GM21737 (cell line): Measurements from ENCODE around the gene DUSP11.
"Not testable (repeated sequence)": the region's sequence is repeated elsewhere in the genome, so short reads cannot be mapped to it uniquely, and the experiment has no call there.

Experiments
- ATAC-seq: cut with Tn5 transposase; IDR thresholded peaks from one replicate; pipeline ENCODE4 v1.9.1; 2021; ENCODE audit warnings: mild to moderate bottlenecking, moderate library complexity; ENCODE audit not compliant: unreplicated experiment

The DUSP11 gene

GRCh38 chr2:73779467-73780236 lies at the start of gene DUSP11:
Gene DUSP11, minus strand, starts transcription at chr2:73780103. Its CDS starts 129 bp downstream, at chr2:73779974.
- peak; percentile 99 for ATAC-seq

GRCh38 chr2:73828818-73829570 lies 49.1 kb upstream of the DUSP11 start, which contains the start of gene STAMBP:
Gene STAMBP, plus strand, starts transcription at chr2:73828961. Its CDS starts 1,896 bp downstream, at chr2:73830857.
- ATAC-seq = peak; percentile 76

GRCh38 chr2:73828389-73828817 lies 48.5 kb upstream of the DUSP11 start:
- ATAC-seq = no peak

- no peak for ATAC-seq
Measured at GRCh38 chr2:73827660-73828388, 47.9 kb upstream of the DUSP11 start.

DNA sequence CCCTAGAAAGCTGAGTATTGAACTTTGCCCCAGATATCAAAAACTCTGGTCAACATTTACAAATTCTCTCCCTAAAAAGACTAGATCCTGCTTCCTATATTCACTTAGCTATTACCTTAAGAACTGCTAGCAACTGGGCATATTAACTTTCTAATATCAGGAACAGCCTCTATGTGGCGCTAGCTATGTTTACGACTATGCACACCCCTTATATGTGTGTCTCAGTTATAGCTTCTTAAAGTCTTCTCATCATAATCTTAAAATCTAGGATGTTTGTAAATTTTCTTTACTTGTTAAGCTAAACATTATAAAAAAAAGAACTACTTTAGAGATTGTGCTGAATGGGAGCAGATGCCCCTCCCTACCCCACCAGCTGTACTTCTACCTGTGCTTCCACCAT lies 47.1 kb upstream of the DUSP11 start:
- no peak for ATAC-seq

GRCh38 chr2:73825408-73825807 lies 45.5 kb upstream of the DUSP11 start:
- ATAC-seq = no peak

- no peak for ATAC-seq
Measured at GRCh38 chr2:73823916-73824523, 44.1 kb upstream of the DUSP11 start.

- ATAC-seq = no peak
Measured at GRCh38 chr2:73823416-73823815, 43.5 kb upstream of the DUSP11 start.

DNA sequence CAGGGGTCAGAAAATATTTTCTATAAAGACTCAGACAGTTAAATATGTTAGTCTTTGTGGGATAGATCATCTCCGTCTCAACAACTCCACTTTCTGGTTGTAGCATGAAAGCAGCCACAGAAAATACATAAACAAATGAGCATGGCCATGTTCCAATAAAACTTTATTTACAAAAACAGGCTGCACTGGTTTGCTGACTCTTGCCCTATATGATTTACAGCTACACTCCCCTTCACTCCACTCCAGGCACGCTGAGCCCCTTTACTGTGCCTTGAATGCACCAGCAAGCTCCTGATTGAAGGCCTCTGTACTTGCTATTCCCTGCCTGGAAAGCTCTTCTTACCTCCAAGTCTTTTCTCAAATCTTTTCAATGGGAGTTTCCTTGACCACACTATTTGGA lies 43.1 kb upstream of the DUSP11 start:
- ATAC-seq = no peak

DNA sequence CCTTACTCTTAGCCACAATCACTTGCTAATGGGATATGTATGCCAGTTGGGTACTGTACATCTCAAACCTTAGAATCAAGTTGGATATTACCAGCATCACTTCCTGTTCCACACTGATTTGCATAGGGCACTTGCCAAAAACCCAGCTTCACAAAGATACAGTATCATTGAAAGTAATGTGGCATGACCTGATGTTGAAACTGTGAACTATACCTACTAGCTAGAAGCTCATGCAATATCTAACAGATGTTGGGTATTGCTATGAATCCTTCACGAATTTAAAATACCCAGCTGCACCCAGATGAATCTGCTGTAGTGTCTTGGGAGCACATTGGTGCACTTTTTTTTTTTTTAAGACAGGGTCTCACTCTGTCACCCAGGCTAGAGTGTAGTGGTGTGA lies 42.4 kb upstream of the DUSP11 start:
- ATAC-seq = no peak

DNA sequence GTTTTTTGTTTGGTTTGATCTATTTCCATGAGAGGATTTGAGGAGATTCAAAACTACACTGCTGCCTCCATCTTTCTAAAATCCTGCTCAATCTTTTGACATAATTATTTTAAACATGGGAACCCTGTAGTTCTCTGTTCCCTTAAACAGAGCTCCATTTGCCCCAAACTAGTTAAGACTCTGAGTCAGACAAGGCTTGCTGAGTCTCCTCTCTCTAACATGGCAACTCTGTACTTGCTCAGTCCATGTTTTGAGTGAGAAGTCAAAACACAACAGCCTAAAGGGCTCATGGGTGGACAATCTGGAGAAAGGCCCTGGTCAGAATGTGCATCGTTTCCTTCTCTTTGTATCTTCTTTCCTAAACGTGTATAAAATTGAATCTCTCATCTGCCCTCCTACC lies 41.8 kb upstream of the DUSP11 start:
- ATAC-seq = no peak

DNA sequence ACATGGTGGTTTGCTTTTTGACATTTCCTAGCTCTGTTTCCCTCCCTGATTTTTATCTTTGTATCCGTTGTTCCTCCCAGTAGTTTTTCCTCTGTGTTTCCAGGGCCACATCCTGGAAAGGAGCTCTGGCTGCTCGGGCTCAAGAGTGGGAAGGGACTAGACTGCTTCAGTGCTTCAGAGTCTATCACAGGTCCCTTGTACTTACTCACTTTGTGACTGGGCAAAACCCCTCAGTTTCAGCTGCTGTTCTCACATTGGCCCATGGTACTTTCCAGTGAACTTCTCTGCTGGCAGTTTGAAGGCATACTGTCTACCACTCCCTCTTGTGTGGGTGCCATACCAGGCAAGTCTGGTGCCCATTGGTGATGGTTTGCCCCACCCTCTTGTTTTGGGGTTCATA lies 41.3 kb upstream of the DUSP11 start:
- ATAC-seq = peak; percentile 55

GRCh38 chr2:73818296-73818695 lies 38.4 kb upstream of the DUSP11 start:
- no peak for ATAC-seq

DNA sequence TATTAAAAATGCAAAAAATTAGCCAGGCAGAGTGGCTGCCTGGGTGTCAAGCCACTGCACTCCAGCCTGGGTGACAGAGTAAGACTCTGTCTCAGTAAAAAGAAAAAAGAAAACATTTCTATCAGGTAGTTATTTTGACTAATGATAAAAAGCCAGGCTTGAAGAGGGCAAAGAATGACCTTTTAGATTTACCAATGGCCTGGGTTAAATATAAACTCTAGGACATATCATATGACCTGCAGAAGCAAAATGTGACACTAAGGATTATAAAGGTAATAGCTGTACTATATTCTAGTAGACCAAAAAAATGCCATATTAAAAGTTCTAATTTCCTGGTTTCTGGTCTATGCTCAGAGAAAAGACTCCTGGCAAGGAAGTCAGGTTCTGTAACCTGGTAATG lies 32.7 kb upstream of the DUSP11 start:
- ATAC-seq = no peak

DNA sequence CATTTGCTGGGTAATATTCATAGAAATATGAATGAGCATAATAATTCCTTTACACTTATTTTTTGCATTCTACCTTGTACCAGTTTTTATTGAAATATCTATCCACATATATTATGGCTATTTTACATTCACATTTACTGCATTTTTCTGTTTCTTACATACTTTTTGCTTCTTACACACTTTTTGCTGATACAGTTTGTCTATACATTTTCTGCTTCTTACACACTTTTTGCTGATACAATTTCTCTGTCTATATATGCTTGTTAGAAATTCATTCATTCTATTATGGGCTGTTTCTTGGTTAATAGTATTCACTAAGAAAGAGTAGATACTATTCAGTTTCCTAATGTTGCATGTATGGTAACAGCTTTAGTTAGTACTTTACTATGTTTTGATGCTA lies 32.0 kb upstream of the DUSP11 start:
- ATAC-seq = no peak

- not testable (repeated sequence) for ATAC-seq
Measured at GRCh38 chr2:73783883-73784282, 4.0 kb upstream of the DUSP11 start, which contains the start of gene C2orf78. Gene C2orf78, plus strand, starts transcription at chr2:73784183. Its CDS starts 127 bp downstream, at chr2:73784310.

DNA sequence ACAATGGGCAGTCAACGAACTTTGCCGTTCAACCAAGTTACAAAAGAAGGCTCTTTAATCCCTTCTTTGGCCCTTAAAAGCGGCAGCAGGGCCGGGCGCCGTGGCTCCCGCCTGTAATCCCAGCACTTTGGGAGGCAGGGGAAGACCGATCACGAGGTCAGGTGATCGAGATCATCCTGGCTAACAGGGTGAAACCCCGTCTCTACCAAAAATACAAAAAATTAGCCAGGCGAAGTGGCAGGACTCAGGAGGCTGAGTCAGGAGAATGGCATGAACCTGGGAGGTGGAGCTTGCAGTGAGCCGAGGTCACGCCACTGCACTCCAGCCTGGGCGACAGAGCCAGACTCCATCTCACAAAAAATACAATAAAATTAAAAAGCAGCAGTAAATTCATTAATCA lies 3.5 kb upstream of the DUSP11 start:
- not testable (repeated sequence) for ATAC-seq

GRCh38 chr2:73780237-73780582 lies 307 bp upstream of the DUSP11 start:
- ATAC-seq = no peak

DNA sequence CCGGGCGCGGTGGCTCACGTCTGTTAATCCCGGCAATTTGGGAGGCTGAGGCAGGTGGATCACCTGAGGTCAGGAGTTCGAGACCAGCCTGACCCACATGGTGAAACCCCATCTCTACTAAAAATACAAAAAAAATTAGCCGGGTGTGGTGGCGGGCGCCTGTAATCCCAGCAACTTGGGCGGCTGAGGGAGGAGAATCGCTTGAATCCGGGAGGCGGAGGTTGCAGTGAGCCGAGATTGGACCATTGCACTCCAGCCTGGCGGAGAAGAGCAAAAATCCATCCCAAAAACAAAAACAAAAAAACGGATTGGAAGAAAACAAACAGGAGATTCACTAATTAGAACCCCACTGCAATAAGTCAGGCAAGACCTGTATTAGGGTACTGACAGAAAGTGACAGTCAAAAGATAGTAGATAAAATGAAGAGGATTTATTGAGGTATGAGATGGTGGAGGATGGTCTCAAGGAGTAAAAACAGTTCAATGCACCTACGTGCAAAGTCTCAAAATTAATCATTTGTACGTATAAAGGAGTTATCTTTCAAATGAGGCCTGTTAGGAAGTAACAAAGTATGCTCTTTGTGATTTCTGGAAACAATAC lies 936 bp downstream of the DUSP11 start:
- ATAC-seq = not testable (repeated sequence)

DNA sequence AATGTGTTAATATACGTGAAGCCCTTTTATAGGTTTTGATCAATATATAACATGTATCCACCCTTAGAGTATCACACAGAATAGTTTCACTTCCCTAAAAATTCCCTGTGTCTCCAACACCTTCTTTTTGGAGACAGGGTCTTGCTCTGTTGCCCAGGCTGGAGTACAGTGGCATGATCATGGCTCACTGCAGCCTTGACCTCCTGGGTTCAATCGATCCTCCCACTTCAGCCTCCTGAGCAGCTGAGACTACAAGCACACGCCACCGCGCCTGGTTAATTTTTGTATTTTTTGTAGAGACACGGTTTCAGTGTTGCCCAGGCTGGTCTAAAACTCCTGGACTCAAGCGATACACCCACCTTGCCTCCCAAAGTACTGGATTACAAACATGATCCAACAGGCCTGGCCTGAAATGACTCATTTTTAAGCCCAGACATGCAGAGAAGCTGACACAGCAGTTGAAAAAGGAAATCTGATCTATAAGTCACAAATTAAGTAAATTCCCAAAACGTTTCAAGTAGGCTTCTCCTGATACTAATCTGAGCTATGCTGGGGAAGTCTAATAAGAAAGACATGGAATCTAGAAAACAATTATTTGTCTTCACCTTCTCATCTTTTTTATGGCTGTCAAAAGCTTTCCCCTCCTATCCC lies 2.9 kb downstream of the DUSP11 start:
- ATAC-seq = no peak
